Liver (tissue), 9 donors: ENCODE data around the gene IDI2. TPM values are rescaled to one million over a fixed set of nuclear protein-coding genes. Genes with fewer than 3 reads are reported as not detected.

ENCODE experiments used
- DNase-seq: peaks from one replicate; pipeline ENCODE4 v3.0.0-alpha.2; 2017; ENCODE audit warnings: low spot score
- H3K27ac ChIP-seq, 2 donors: one replicate each; pipeline ENCODE4 v1.7.0; 2013; ENCODE audit warnings: inconsistent platforms in 2 of 2, low read length in 2 of 2, control low read depth in 1 of 2, low read depth in 1 of 2, mild to moderate bottlenecking in 1 of 2
- H3K27me3 ChIP-seq, 4 donors: one replicate each; pipeline versions ENCODE4 v1.6.1 to v1.7.0; 2013; ENCODE audit warnings: low read length in 3 of 4, inconsistent platforms in 1 of 4, mild to moderate bottlenecking in 1 of 4, moderate library complexity in 1 of 4; ENCODE audit not compliant: control insufficient read depth in 4 of 4, insufficient read depth in 4 of 4
- H3K36me3 ChIP-seq, 4 donors: one replicate each; pipeline versions ENCODE4 v1.6.1 to v1.7.0; 2013; ENCODE audit warnings: low read length in 3 of 4, mild to moderate bottlenecking in 3 of 4, low read depth in 1 of 4, moderate library complexity in 1 of 4; ENCODE audit not compliant: control insufficient read depth in 4 of 4, insufficient read depth in 3 of 4
- H3K4me1 ChIP-seq, 4 donors: one replicate each; pipeline versions ENCODE4 v1.6.1 to v1.7.0; 2013; ENCODE audit warnings: low read length in 3 of 4, mild to moderate bottlenecking in 3 of 4, moderate library complexity in 1 of 4; ENCODE audit not compliant: control insufficient read depth in 4 of 4, insufficient read depth in 4 of 4
- H3K4me3 ChIP-seq, 3 donors: one replicate each; pipeline versions ENCODE4 v1.6.1 to v1.7.0; 2013; ENCODE audit warnings: low read length in 3 of 3, control low read depth in 1 of 3, low read depth in 1 of 3, mild to moderate bottlenecking in 1 of 3
- H3K9ac ChIP-seq, 2 donors: one replicate each; pipeline ENCODE4 v1.7.0; 2013; ENCODE audit warnings: low read length in 2 of 2, mild to moderate bottlenecking in 2 of 2, moderate library complexity in 2 of 2, control low read depth in 1 of 2, low read depth in 1 of 2
- H3K9me3 ChIP-seq, 4 donors: one replicate each; pipeline versions ENCODE4 v1.6.1 to v1.7.0; 2013; ENCODE audit warnings: low read length in 3 of 4; ENCODE audit not compliant: control insufficient read depth in 4 of 4
- ATF3 ChIP-seq: IDR thresholded peaks from 2 replicates; pipeline ENCODE4 v1.6.1; 2016; ENCODE audit warnings: antibody characterized with exemption
- CTCF ChIP-seq: fragments of 150-350 bp; IDR thresholded peaks from 2 replicates; pipeline ENCODE4 v1.5.1; 2017; ENCODE audit warnings: improper control_type of control experiment, low read depth, low read length; ENCODE audit not compliant: missing input control
- EGR1 ChIP-seq, 2 donors: IDR thresholded peaks; 2 replicates each; pipeline ENCODE4 v1.6.1; 2016 to 2018; ENCODE audit warnings: antibody characterized with exemption in 2 of 2, low read depth in 2 of 2
- FOXA1 ChIP-seq: IDR thresholded peaks from 2 replicates; pipeline ENCODE4 v1.6.1; 2016; ENCODE audit warnings: antibody characterized with exemption
- FOXA2 ChIP-seq: IDR thresholded peaks from 2 replicates; pipeline ENCODE4 v1.6.1; 2016; ENCODE audit warnings: antibody characterized with exemption
- GABPA ChIP-seq, 2 donors: IDR thresholded peaks in 1 of 2; conservative IDR thresholded peaks in 1 of 2; 2 replicates each; pipeline ENCODE4 v1.6.1; 2016; ENCODE audit warnings: antibody characterized with exemption in 2 of 2, mild to moderate bottlenecking in 1 of 2, moderate library complexity in 1 of 2
- HNF4A ChIP-seq, 2 donors: conservative IDR thresholded peaks; 2 replicates each; pipeline ENCODE4 v1.6.1; 2016; ENCODE audit warnings: antibody characterized with exemption in 2 of 2, mild to moderate bottlenecking in 2 of 2
- JUND ChIP-seq, 2 donors: IDR thresholded peaks; 2 replicates each; pipeline ENCODE4 v1.6.1; 2016; ENCODE audit warnings: antibody characterized with exemption in 2 of 2
- MAX ChIP-seq: IDR thresholded peaks from 2 replicates; pipeline ENCODE4 v1.6.1; 2016; ENCODE audit warnings: antibody characterized with exemption
- NR2F2 ChIP-seq: IDR thresholded peaks from 2 replicates; pipeline ENCODE4 v1.6.1; 2016; ENCODE audit warnings: antibody characterized with exemption
- RAD21 ChIP-seq, 2 donors: IDR thresholded peaks; 2 replicates each; pipeline ENCODE4 v1.6.1; 2016; ENCODE audit warnings: antibody characterized with exemption in 2 of 2, mild to moderate bottlenecking in 2 of 2
- REST ChIP-seq: IDR thresholded peaks from 2 replicates; pipeline ENCODE4 v1.6.1; 2016; ENCODE audit warnings: antibody characterized with exemption, mild to moderate bottlenecking
- TAF1 ChIP-seq: conservative IDR thresholded peaks from 2 replicates; pipeline ENCODE4 v1.6.1; 2016; ENCODE audit warnings: antibody characterized with exemption, mild to moderate bottlenecking
- YY1 ChIP-seq: IDR thresholded peaks from 2 replicates; pipeline ENCODE4 v1.6.1; 2016; ENCODE audit warnings: antibody characterized with exemption, mild to moderate bottlenecking
- ZBTB33 ChIP-seq: IDR thresholded peaks from 2 replicates; pipeline ENCODE4 v1.6.1; 2016; ENCODE audit warnings: antibody characterized with exemption
- WGBS: extraction: QIAGEN DNeasy Blood & Tissue Kit; methylation state at CpG from one replicate; pipeline ENCODE4 v1.1.7; 2013; 5-methylcytosine and 5-hydroxymethylcytosine counted together
- polyA plus RNA-seq, 2 donors: library from polyadenylated mRNA; stranded (reverse) in 1 of 2; unstranded in 1 of 2; fragments of 200-250 nt in 1 of 2; fragments of >200 nt in 1 of 2; fragmentation: Nextera tagmentation in 1 of 2; extraction: Ambion mirVana in 1 of 2; gene quantifications; one replicate each; pipeline versions ENCODE4 v1.2.1 to v1.2.3, GENCODE V29; 2013 to 2015
- total RNA-seq, 2 donors: library from RNA; depleted of rRNA; stranded (reverse); fragments of >200 nt; gene quantifications; one replicate each; pipeline ENCODE4 v1.2.3, GENCODE V29; 2014
- donor health status: healthy.
- donor health status: healthy.
- donor health status: healthy.
- donor health status: healthy.
- donor health status: healthy.

The IDI2 gene
- total and polyA plus RNA-seq, 4 donors = not detected

GRCh38 chr10:1074748-1075308 is 49.2 kb upstream of the IDI2 start:
- DNase-seq = no peak
- Histone ChIP-seq H3K36me3 (peaks cover 0 to 19% (median 14%) of the 10 kb centered on the region in 4 donors), H3K27me3 (no peaks in the 10 kb centered on the region), H3K4me3 (no peak overlapping the region), H3K9ac (no peak overlapping the region), H3K27ac (no peak overlapping the region), H3K4me1 (no peaks in the 10 kb centered on the region), H3K9me3 (no peaks in the 10 kb centered on the region)
- TF ChIP-seq TAF1 (no peak), NR2F2 (no peak), RAD21 (IDR thresholded peaks at IDR 0.05) (peak; percentile 69 to 74), CTCF (peak; percentile 24)
- 89% methylated on average over 18 of the region's 18 CpGs for WGBS

- H3K27ac ChIP-seq = no peak overlapping the region
- H3K9ac ChIP-seq = no peak overlapping the region
- DNase-seq = no peak
- no peak overlapping the region for H3K4me3 ChIP-seq
- peaks cover 0 to 5% (median 2%) of the 10 kb centered on the region in 4 donors for H3K4me1 ChIP-seq
- no peaks in the 10 kb centered on the region for H3K27me3 ChIP-seq
- no peak for TF ChIP-seq MAX
- TF ChIP-seq RAD21 (IDR thresholded peaks at IDR 0.05) = peak; percentile 5 to 18
- peaks cover 0 to 15% (median 12%) of the 10 kb centered on the region in 4 donors for H3K36me3 ChIP-seq
- 94% methylated on average over 24 of the region's 24 CpGs for WGBS
- H3K9me3 ChIP-seq = no peaks in the 10 kb centered on the region
These were observed 48.5 kb upstream of the IDI2 start for GRCh38 chr10:1074052-1074747.

GRCh38 chr10:1070919-1071318 is 45.3 kb upstream of the IDI2 start:
- Histone ChIP-seq H3K4me1 (peaks cover 2 to 13% (median 5%) of the 10 kb centered on the region in 4 donors), H3K27me3 (no peaks in the 10 kb centered on the region), H3K9me3 (no peaks in the 10 kb centered on the region), H3K27ac (no peak overlapping the region), H3K9ac (no peak overlapping the region), H3K36me3 (peaks cover 0 to 15% (median 12%) of the 10 kb centered on the region in 4 donors), H3K4me3 (no peak overlapping the region)
- no peak for DNase-seq
- WGBS = 91% methylated on average over 7 of the region's 7 CpGs
- TF ChIP-seq CTCF (no peak), GABPA (IDR thresholded peaks at IDR 0.05 in 1 of 2, conservative IDR thresholded peaks at IDR 0.05 in 1 of 2) (no peak), NR2F2 (no peak), FOXA1 (no peak), FOXA2 (no peak), YY1 (no peak), ZBTB33 (no peak), HNF4A (conservative IDR thresholded peaks at IDR 0.05) (no peak), JUND (IDR thresholded peaks at IDR 0.05) (no peak), RAD21 (IDR thresholded peaks at IDR 0.05) (no peak), EGR1 (IDR thresholded peaks at IDR 0.05; ENCODE audit: low read depth in 2 of 2) (no peak), ATF3 (no peak), TAF1 (no peak), MAX (no peak), REST (no peak)
